DND-41 (cell line): Measurements from ENCODE around the gene NDUFA3.

Experiments
- CTCF ChIP-seq: IDR thresholded peaks from 2 replicates; pipeline ENCODE4 v1.5.1; 2012; ENCODE audit warnings: borderline replicate concordance, low read length, moderate library complexity, mild to moderate bottlenecking; ENCODE audit not compliant: poor library complexity, severe bottlenecking; ENCODE audit errors: extremely low read depth
- EZH2 ChIP-seq: IDR thresholded peaks from 3 replicates; pipeline ENCODE4 v1.6.1; 2012; ENCODE audit warnings: borderline replicate concordance, low read depth, mild to moderate bottlenecking, moderate library complexity, low read length, inconsistent platforms; ENCODE audit not compliant: severe bottlenecking

GRCh38 chr19:54084410-54084809 is 18.2 kb upstream of the NDUFA3 start:
- TF ChIP-seq CTCF (no peak), EZH2 (no peak)
